ENCODE results near the gene TRIM40.
"Not testable (repeated sequence)": the region's sequence is repeated elsewhere in the genome, so short reads cannot be mapped to it uniquely, and the experiment has no call there.

Gene TRIM40

GRCh38 chr6:30113841-30114240, 22.1 kb upstream of the TRIM40 start:
- no peak for TF ChIP-seq CTCF (IDR thresholded peaks at IDR 0.05)
- no peak overlapping the region for H3K27ac ChIP-seq

GRCh38 chr6:30116724-30117123, 19.2 kb upstream of the TRIM40 start:
- no peak overlapping the region for H3K27ac ChIP-seq
- no peak for TF ChIP-seq ZFX (IDR thresholded peaks at IDR 0.05; ENCODE audit: borderline replicate concordance)
- TF ChIP-seq CTCF (IDR thresholded peaks at IDR 0.05): 0 out of 2 replicates have a peak, but pooled peaks have one; percentile 9

GRCh38 chr6:30118691-30119090, 17.2 kb upstream of the TRIM40 start:
- H3K27ac ChIP-seq: not testable (repeated sequence)

- H3K27ac ChIP-seq: no peak overlapping the region
- TF ChIP-seq ZFX (IDR thresholded peaks at IDR 0.05; ENCODE audit: borderline replicate concordance) (no peak), CTCF (IDR thresholded peaks at IDR 0.05) (no peak)
Observed at GRCh38 chr6:30121446-30122366, 14.2 kb upstream of the TRIM40 start.

- TF ChIP-seq ZFX (IDR thresholded peaks at IDR 0.05; ENCODE audit: borderline replicate concordance) (no peak), CTCF (IDR thresholded peaks at IDR 0.05) (no peak)
- no peak overlapping the region for H3K27ac ChIP-seq
Observed at GRCh38 chr6:30122515-30122914, 13.4 kb upstream of the TRIM40 start.

- TF ChIP-seq ZFX (IDR thresholded peaks at IDR 0.05; ENCODE audit: borderline replicate concordance): no peak
- TF ChIP-seq CTCF (IDR thresholded peaks at IDR 0.05): no peak
- no peak overlapping the region for H3K27ac ChIP-seq
Observed at GRCh38 chr6:30127238-30128093, 8.5 kb upstream of the TRIM40 start.

- TF ChIP-seq CTCF (IDR thresholded peaks at IDR 0.05) (no peak), ZFX (IDR thresholded peaks at IDR 0.05; ENCODE audit: borderline replicate concordance) (no peak)
Observed at GRCh38 chr6:30129265-30130178, 6.4 kb upstream of the TRIM40 start.

More at GRCh38 chr6:30129265-30130178, 6.4 kb upstream of the TRIM40 start:
- no peak overlapping the region for H3K27ac ChIP-seq
